Stromal cell of bone marrow (primary cell): ENCODE measurements around the gene CIAO2A.
A peak's percentile ranks its signal among the peaks of the same experiment; 100 is the strongest.
"Not testable (repeated sequence)": the region's sequence is repeated elsewhere in the genome, so short reads cannot be mapped to it uniquely, and the experiment has no call there.

ENCODE experiments used
- DNase-seq: peaks from one replicate; pipeline ENCODE4 v3.0.0-alpha.2; 2012; ENCODE audit warnings: low read depth

Gene CIAO2A

GRCh38 chr15:64112073-64112772, 18.6 kb upstream of the CIAO2A start:
- no peak for DNase-seq

- DNase-seq = no peak
Measured at GRCh38 chr15:64111679-64112050, 18.0 kb upstream of the CIAO2A start.

GRCh38 chr15:64110950-64111678, 17.5 kb upstream of the CIAO2A start:
- no peak for DNase-seq

- DNase-seq = not testable (repeated sequence)
Measured at GRCh38 chr15:64110108-64110701, 16.6 kb upstream of the CIAO2A start.

- no peak for DNase-seq
Measured at GRCh38 chr15:64107337-64107736, 13.7 kb upstream of the CIAO2A start.

- peak; percentile 81 for DNase-seq
Measured at GRCh38 chr15:64105113-64105704, 11.6 kb upstream of the CIAO2A start.

GRCh38 chr15:64102497-64102896, 8.9 kb upstream of the CIAO2A start:
- no peak for DNase-seq

- no peak for DNase-seq
Measured at GRCh38 chr15:64100958-64101357, 7.3 kb upstream of the CIAO2A start.

GRCh38 chr15:64099379-64099778, 5.7 kb upstream of the CIAO2A start:
- DNase-seq = no peak

- DNase-seq = no peak
Measured at GRCh38 chr15:64096668-64097384, 3.2 kb upstream of the CIAO2A start.

- peak; percentile 91 for DNase-seq
Measured at GRCh38 chr15:64095795-64096667, 2.4 kb upstream of the CIAO2A start, which contains the start of gene SNX1. SNX1 (plus strand) TSS chr15:64095982; CDS start chr15:64096014, 32 bp downstream.

- DNase-seq = no peak
Measured at GRCh38 chr15:64095431-64095794, 1.8 kb upstream of the CIAO2A start.

GRCh38 chr15:64092864-64093626, 593 bp downstream of the CIAO2A start:
- no peak for DNase-seq

- no peak for DNase-seq
Measured at GRCh38 chr15:64092075-64092820, 1.4 kb downstream of the CIAO2A start.

- no peak for DNase-seq
Measured at GRCh38 chr15:64090527-64090926, 3.1 kb downstream of the CIAO2A start.

GRCh38 chr15:64089543-64090280, 3.9 kb downstream of the CIAO2A start:
- DNase-seq = no peak

- no peak for DNase-seq
Measured at GRCh38 chr15:64082757-64083156, 10.9 kb downstream of the CIAO2A start.

- not testable (repeated sequence) for DNase-seq
Measured at GRCh38 chr15:64073496-64073895, 20.1 kb downstream of the CIAO2A start.

GRCh38 chr15:64072812-64073211, 20.8 kb downstream of the CIAO2A start:
- DNase-seq = no peak
